ENCODE results near the gene SHQ1.

The SHQ1 gene

GRCh38 chr3:72811571-72811970 lies 36.7 kb downstream of the SHQ1 start:
- no peak for DNase-seq (ENCODE audit: low read depth in 1 of 2, low spot score in 1 of 2)
- H3K27ac ChIP-seq (replicated peaks), result no peak overlapping the region
- no peak for TF ChIP-seq REST (IDR thresholded peaks at IDR 0.05; ENCODE audit: insufficient replicate concordance, low read depth)
- TF ChIP-seq POLR2AphosphoS5 (IDR thresholded peaks at IDR 0.05; ENCODE audit: low read depth), result no peak
- no peak for TF ChIP-seq SPI1 (IDR thresholded peaks at IDR 0.05; ENCODE audit: borderline replicate concordance, low read depth)
- no peak for TF ChIP-seq GABPA (IDR thresholded peaks at IDR 0.05; ENCODE audit: low read depth)
- TF ChIP-seq CTCF (IDR thresholded peaks at IDR 0.05; ENCODE audit: insufficient read depth, low read length), result no peak
- no peaks in the 10 kb centered on the region for H3K27me3 ChIP-seq (ENCODE audit: insufficient read depth, poor library complexity, severe bottlenecking)
- no peak overlapping the region for H3K4me3 ChIP-seq (replicated peaks; ENCODE audit: insufficient read depth, low read length)

- DNase-seq (ENCODE audit: low read depth in 1 of 2, low spot score in 1 of 2), result no peak
Measured at GRCh38 chr3:72810659-72811434, 37.4 kb downstream of the SHQ1 start.

More at GRCh38 chr3:72810659-72811434, 37.4 kb downstream of the SHQ1 start:
- H3K4me3 ChIP-seq (replicated peaks; ENCODE audit: insufficient read depth, low read length), result no peak overlapping the region
- no peak overlapping the region for H3K27ac ChIP-seq (replicated peaks)
- no peaks in the 10 kb centered on the region for H3K27me3 ChIP-seq (ENCODE audit: insufficient read depth, poor library complexity, severe bottlenecking)
- TF ChIP-seq POLR2AphosphoS5 (IDR thresholded peaks at IDR 0.05; ENCODE audit: low read depth), result no peak
- no peak for TF ChIP-seq CTCF (IDR thresholded peaks at IDR 0.05; ENCODE audit: insufficient read depth, low read length)
- no peak for TF ChIP-seq REST (IDR thresholded peaks at IDR 0.05; ENCODE audit: insufficient replicate concordance, low read depth)
- TF ChIP-seq SPI1 (IDR thresholded peaks at IDR 0.05; ENCODE audit: borderline replicate concordance, low read depth), result no peak
- TF ChIP-seq GABPA (IDR thresholded peaks at IDR 0.05; ENCODE audit: low read depth), result no peak
